Fibroblast of lung (primary cell): ENCODE data around the gene BCL2L12. TPM values are rescaled to one million over a fixed set of nuclear protein-coding genes. Genes with fewer than 3 reads are reported as not detected.

Experiments used
- DNase-seq, 2 donors: peaks; one replicate each; pipeline versions ENCODE4 v3.0.0 to v3.0.0-alpha.2; 2010; ENCODE audit warnings: low read depth in 2 of 2
- H2AFZ ChIP-seq: 2 replicates; pipeline ENCODE4 v1.5.1; 2012; ENCODE audit warnings: low read length, control low read depth, inconsistent platforms
- H3K27ac ChIP-seq: 2 replicates; pipeline ENCODE4 v1.5.1; 2011; ENCODE audit warnings: low read length, control low read depth; ENCODE audit not compliant: insufficient read depth
- H3K27me3 ChIP-seq: 2 replicates; pipeline ENCODE4 v1.5.1; 2011; ENCODE audit warnings: mild to moderate bottlenecking, low read length; ENCODE audit not compliant: control insufficient read depth, insufficient read depth
- H3K36me3 ChIP-seq: 2 replicates; pipeline ENCODE4 v1.5.1; 2011; ENCODE audit warnings: low read length; ENCODE audit not compliant: control insufficient read depth, insufficient read depth
- H3K4me1 ChIP-seq: 2 replicates; pipeline ENCODE4 v1.5.1; 2011; ENCODE audit warnings: low read length; ENCODE audit not compliant: control insufficient read depth, insufficient read depth; ENCODE audit errors: extremely low read depth
- H3K4me2 ChIP-seq: 2 replicates; pipeline ENCODE4 v1.5.1; 2011; ENCODE audit warnings: low read length, control low read depth; ENCODE audit not compliant: insufficient read depth; ENCODE audit errors: extremely low read depth
- H3K4me3 ChIP-seq, 4 experiments: fragments of 200-600 bp in 1 of 4; sonication (generic) in 1 of 4; replicated peaks in 1 of 4; 2 replicates each; pipeline ENCODE4 v1.5.1; 2011 to 2016; ENCODE audit warnings: low read length in 4 of 4, low read depth in 3 of 4, mild to moderate bottlenecking in 3 of 4, control low read depth in 2 of 4, inconsistent platforms in 1 of 4, mixed read lengths in 1 of 4; ENCODE audit not compliant: insufficient read depth in 1 of 4; ENCODE audit errors: control extremely low read depth in 1 of 4
- H3K79me2 ChIP-seq: 2 replicates; pipeline ENCODE4 v1.5.1; 2012; ENCODE audit warnings: mild to moderate bottlenecking, low read length, inconsistent platforms; ENCODE audit not compliant: control insufficient read depth, insufficient read depth
- H3K9ac ChIP-seq: 2 replicates; pipeline ENCODE4 v1.5.1; 2011; ENCODE audit warnings: mild to moderate bottlenecking, low read length, control low read depth; ENCODE audit not compliant: insufficient read depth
- H3K9me3 ChIP-seq: 2 replicates; pipeline ENCODE4 v1.5.1; 2012; ENCODE audit warnings: low read depth, low read length; ENCODE audit not compliant: control insufficient read depth, insufficient read depth
- H4K20me1 ChIP-seq: 2 replicates; pipeline ENCODE4 v1.5.1; 2011; ENCODE audit warnings: low read length; ENCODE audit not compliant: control insufficient read depth, insufficient read depth; ENCODE audit errors: extremely low read depth
- CTCF ChIP-seq, 2 donors: IDR thresholded peaks in 1 of 2; conservative IDR thresholded peaks in 1 of 2; 1 replicate in 1 of 2; 2 replicates in 1 of 2; pipeline ENCODE4 v1.5.1; 2011 to 2012; ENCODE audit warnings: low read length in 2 of 2, control low read depth in 1 of 2, inconsistent platforms in 1 of 2, low read depth in 1 of 2, mild to moderate bottlenecking in 1 of 2
- EZH2 ChIP-seq: IDR thresholded peaks from 2 replicates; pipeline ENCODE4 v1.5.1; 2012; ENCODE audit warnings: low read length, control low read depth, mild to moderate bottlenecking; ENCODE audit errors: missing control alignments
- polyA plus RNA-seq, 2 donors: library from polyadenylated mRNA; depleted of rRNA in 1 of 2; stranded (reverse) in 1 of 2; unstranded in 1 of 2; fragments of >200 nt; gene quantifications; 2 replicates each; pipeline ENCODE4 v1.2.1, GENCODE V29; 2011 to 2012; ENCODE audit warnings: missing spikeins in 1 of 2
- total RNA-seq: library from RNA; depleted of rRNA; stranded (reverse); fragments of >200 nt; gene quantifications from 2 replicates; pipeline ENCODE4 v1.2.1, GENCODE V29; 2014

BCL2L12 gene
- total and polyA plus RNA-seq, 2 donors (not counting 1 experiment from before 2014, with no cell fraction given), result 4.8 to 5.0 TPM

DNA sequence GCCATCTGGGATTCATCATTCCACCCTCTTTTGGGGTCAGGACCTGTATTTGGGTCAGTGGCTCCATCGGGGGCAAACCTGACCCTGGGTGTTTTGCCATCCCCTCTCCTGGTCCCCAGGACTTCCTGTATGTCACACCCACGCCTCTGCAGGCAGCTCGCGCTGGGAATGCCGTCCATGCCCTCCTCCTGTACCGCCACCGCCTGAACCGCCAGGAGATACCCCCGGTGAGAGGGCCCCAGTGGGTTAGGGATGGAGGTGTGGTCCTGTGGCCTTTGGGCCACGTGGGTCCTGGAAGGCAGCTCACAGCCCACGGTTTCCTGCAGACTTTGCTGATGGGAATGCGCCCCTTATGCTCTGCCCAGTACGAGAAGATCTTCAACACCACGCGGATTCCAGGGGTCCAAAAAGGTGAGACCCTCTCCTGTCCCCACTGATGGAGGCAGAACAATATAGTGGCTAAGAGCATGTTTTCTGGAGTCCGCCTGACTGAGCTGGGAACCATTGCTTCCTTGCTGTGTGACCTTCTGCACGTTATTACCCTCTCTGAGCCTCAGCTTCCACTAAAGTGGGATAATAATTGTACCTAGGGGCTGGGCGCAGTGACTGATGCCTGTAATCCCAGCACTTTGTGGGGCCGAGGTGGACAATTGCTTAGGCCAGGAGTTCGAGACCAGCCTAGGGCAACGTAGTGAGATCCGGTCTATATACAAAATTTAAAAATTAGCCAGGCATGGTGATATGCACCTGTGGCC lies 39.3 kb downstream of the BCL2L12 start:
- Histone ChIP-seq H3K4me2 (no peak overlapping the region), H2AFZ (no peak overlapping the region), H3K4me1 (no peaks in the 10 kb centered on the region), H3K27me3 (no peaks in the 10 kb centered on the region), H3K36me3 (no peaks in the 10 kb centered on the region), H3K4me3 (no peak overlapping the region), H3K9ac (no peak overlapping the region), H4K20me1 (no peaks in the 10 kb centered on the region), H3K79me2 (no peaks in the 10 kb centered on the region), H3K27ac (no peak overlapping the region), H3K9me3 (no peaks in the 10 kb centered on the region)
- no peak for DNase-seq
- TF ChIP-seq EZH2, result no peak
- no peak for TF ChIP-seq CTCF (conservative IDR thresholded peaks at IDR 0.05 in 1 of 2, IDR thresholded peaks at IDR 0.05 in 1 of 2; ENCODE audit: low read depth in 1 of 2, low read length in 2 of 2)

DNA sequence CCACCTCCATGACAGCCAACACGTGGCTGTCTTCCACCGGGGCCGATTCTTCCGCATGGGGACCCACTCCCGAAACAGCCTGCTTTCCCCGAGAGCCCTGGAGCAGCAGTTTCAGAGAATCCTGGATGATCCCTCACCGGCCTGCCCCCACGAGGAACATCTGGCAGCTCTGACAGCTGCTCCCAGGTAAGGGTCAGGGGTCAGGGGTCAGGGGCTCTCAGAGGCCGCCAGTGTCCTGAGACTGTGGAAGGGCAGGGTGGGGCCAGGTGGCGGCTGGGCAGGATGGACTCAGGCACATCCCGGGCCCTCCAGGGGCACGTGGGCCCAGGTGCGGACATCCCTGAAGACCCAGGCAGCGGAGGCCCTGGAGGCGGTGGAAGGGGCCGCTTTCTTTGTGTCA lies 40.2 kb downstream of the BCL2L12 start:
- H3K27me3 ChIP-seq, result no peaks in the 10 kb centered on the region
- DNase-seq, result no peak
- H3K4me3 ChIP-seq, result no peak overlapping the region
- no peaks in the 10 kb centered on the region for H3K79me2 ChIP-seq
- peaks cover 4% of the 10 kb centered on the region for H3K4me1 ChIP-seq
- no peaks in the 10 kb centered on the region for H4K20me1 ChIP-seq
- no peak overlapping the region for H3K27ac ChIP-seq
- H3K4me2 ChIP-seq, result no peak overlapping the region
- H3K36me3 ChIP-seq, result no peaks in the 10 kb centered on the region
- H2AFZ ChIP-seq, result no peak overlapping the region
- TF ChIP-seq EZH2 (no peak), CTCF (conservative IDR thresholded peaks at IDR 0.05 in 1 of 2, IDR thresholded peaks at IDR 0.05 in 1 of 2; ENCODE audit: low read depth in 1 of 2, low read length in 2 of 2) (no peak)
- no peaks in the 10 kb centered on the region for H3K9me3 ChIP-seq
- no peak overlapping the region for H3K9ac ChIP-seq

DNA sequence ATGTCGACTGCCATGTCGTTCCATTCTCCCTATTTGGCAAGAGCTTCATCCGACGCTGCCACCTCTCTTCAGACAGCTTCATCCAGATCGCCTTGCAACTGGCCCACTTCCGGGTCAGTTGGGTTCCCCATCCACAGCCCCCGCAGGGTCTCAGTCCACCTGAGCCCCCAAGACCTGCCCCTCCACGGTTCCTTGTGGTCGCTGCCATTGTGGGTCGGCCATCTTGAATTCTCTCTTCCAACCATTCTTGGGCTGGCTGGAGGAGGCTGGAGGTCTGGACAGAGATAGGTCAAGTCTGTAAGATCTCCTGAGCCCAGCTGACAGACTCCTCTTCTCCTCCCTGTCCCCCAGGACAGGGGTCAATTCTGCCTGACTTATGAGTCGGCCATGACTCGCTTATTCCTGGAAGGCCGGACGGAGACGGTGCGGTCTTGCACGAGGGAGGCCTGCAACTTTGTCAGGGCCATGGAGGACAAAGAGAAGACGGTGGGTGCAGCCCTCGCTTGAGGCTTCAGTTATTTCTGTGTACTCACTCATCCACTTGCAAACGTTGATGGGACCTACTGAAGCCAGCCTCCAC lies 44.7 kb downstream of the BCL2L12 start:
- DNase-seq, result peak; percentile 49 to 65
- H3K9ac ChIP-seq, result no peak overlapping the region
- no peak overlapping the region for H3K4me3 ChIP-seq
- peak overlapping the region; percentile 62 for H3K27ac ChIP-seq
- TF ChIP-seq EZH2 (no peak), CTCF (conservative IDR thresholded peaks at IDR 0.05 in 1 of 2, IDR thresholded peaks at IDR 0.05 in 1 of 2; ENCODE audit: low read depth in 1 of 2, low read length in 2 of 2) (no peak)
- H2AFZ ChIP-seq, result no peak overlapping the region
- H3K4me2 ChIP-seq, result no peak overlapping the region
- no peaks in the 10 kb centered on the region for H3K79me2 ChIP-seq
- H3K27me3 ChIP-seq, result no peaks in the 10 kb centered on the region
- H3K9me3 ChIP-seq, result no peaks in the 10 kb centered on the region
- no peaks in the 10 kb centered on the region for H3K36me3 ChIP-seq
- no peaks in the 10 kb centered on the region for H4K20me1 ChIP-seq
- H3K4me1 ChIP-seq, result peaks cover 4% of the 10 kb centered on the region
